SK-N-MC (cell line): ENCODE measurements around the gene ACTC1.
"Not testable (repeated sequence)": the region's sequence is repeated elsewhere in the genome, so short reads cannot be mapped to it uniquely, and the experiment has no call there.

Experiments
- EZH2 ChIP-seq: fragments of 200-600 bp; sonication (generic); IDR thresholded peaks from one replicate; pipeline ENCODE4 v1.6.1; 2017; ENCODE audit warnings: antibody characterized with exemption
- FOXP2 ChIP-seq: optimal IDR thresholded peaks from 2 replicates; pipeline ENCODE3; 2011; ENCODE audit warnings: mild to moderate bottlenecking, moderate library complexity; ENCODE audit not compliant: insufficient read depth; ENCODE audit errors: extremely low read length, control extremely low read depth
- POLR2AphosphoS5 ChIP-seq: IDR thresholded peaks from 2 replicates; pipeline ENCODE4 v1.6.1; 2012; ENCODE audit warnings: mild to moderate bottlenecking, low read depth, low read length, borderline replicate concordance

DNA sequence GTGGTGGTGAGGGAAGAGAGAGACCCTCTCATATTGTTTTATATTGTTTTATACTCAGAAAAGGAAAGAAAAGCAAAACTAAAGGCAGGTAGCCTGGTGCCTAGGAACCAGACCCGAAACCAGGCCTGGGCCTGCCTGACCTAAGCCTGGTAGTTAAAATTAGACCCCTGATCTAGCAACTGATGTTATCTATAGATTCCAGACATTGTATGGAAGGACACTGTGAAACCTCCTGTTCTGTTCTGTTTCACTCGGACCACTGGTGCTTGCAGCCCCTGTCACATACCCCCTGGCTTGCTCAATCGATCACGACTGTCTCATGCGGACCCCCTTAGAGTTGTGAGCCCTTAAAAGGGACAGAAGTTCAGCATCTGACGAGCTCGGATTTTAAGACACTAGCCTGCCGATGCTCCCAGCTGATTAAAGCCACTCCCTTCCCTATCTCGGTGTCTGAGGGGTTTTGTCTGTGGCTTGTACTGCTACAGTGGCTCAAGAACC, 17.6 kb upstream of the ACTC1 start:
- not testable (repeated sequence) for TF ChIP-seq POLR2AphosphoS5, EZH2, FOXP2
